ENCODE measurements around the gene OS9.

OS9 gene

DNA sequence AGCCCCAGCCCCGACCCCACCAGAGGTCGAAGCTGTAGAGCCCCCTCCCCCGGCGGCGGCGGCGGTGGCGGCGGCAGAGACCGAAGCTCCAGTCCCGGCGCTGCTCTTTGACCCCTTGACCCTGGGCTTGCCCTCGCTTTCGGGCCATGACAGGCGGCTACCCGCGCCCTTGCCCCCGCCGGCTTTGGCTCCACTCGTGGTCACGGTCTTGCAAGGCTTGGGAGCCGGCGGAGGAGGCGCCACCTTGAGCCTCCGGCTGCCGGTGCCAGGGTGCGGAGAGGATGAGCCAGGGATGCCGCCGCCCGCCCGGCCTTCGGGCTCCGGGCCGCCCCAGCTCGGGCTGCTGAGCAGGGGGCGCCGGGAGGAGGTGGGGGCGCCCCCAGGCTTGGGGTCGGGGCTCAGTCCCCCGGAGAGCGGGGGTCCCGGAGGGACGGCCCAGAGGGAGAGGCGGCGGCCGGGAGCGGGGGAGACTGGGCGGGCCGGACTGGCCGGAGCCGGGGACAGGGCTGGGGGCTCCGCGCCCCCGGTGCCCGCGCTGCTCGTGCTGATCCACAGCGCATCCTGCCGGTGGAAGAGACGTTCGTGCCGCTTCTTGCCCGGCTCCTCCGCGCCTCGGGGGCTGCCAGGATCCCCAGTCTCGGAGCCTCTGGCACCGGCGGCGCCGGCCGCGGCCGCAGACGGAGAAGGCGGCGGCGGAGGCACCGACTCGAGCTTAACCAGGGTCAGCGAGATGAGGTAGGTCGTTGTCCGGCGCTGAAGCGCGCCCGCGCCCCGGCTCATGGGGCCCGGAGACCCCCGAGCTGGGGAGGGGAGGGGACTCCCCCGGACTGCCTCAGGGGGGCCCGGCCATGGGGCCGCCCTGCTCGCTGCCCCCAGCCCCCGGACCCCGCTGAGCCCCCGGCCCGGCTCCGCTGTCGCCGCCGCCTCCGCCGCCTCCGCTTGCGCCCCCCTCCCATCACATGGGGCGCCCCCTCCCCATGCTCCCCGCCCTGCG lies 43.8 kb downstream of the OS9 start:
- peak; percentile 19 for DNase-seq

DNA sequence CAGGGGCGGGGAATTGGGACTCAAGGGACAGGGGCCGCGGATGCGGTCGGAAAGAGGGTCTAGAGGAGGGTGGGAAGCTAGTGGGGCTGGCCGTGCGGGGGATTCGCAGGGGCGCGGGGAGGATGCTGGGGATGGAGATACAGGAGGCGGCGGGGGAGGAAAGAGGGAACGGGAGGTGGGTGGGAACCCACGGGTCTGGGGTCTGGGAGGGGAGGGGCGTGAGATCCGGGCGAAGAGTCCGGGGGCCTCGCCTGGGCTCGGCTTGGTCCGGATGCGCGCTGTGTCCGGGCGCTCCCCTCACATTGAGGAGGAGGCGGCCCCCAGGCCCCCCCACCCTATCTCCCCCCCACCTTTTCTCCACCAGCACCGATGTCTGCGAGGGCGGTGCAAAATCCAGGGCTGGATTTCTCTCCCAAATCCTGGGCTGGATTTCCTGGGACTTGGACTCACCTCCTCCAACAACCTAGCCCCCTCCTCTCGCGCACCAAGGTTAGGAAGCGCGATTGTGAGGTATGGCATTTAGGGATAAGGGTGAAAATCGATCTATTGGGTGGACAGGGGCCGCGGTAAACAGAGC lies 44.8 kb downstream of the OS9 start, which contains the start of gene AGAP2:
Gene AGAP2 (minus strand): TSS at position 82 of the 577 bp plus-strand sequence. CDS start 496 bp downstream, outside the sequence.
- peak; percentile 42 for DNase-seq

DNA sequence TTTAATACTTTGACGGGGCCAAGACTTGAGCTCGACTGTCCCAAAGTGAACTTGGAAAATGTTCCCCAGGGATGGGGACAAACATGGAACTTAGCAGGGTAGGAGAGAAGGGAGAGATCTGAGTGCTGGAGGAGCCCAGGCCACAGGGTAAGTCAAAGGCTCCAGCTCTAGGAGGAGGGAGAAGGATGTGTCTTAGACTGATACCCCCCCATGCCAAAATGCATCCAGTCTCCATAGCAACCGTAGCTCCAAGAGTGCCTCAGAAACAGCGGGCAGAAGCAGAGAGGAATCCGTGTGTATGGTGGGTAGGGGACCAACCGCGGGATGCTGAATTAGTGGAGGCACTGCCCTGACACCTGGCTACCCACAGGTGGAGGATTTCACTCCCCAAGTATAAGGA lies 45.5 kb downstream of the OS9 start:
- no peak for DNase-seq

DNA sequence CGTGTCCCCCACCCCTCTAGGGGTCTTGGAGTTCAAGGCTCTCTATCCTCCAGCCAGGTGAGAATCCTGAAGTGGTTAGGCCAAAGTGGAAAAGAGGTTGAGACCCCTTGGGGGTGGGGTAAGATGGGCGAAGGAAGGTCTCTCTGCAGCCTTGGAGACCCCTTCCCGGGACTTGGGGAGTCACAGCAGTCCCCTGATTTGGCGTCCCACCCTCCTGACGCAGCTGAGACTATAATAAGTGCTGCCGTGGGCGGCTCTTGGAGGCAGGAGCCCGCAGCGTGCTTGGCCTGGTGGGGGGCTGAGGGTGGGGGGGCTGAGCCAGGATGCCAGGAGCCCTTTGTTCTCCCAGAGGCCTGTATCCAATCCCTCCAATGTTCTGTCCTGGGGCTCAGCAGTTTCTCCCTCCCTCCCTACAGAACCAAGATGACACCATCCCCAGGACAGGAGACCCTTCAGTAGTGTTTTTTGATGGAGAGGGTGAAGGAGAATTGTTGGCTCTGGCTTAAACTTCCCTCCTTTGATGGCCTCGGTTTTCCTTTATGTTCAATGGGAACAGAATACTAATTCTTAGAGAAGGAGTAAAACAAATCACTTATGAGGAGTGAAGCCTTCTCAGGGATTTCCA lies 46.1 kb downstream of the OS9 start:
- DNase-seq, result no peak

DNA sequence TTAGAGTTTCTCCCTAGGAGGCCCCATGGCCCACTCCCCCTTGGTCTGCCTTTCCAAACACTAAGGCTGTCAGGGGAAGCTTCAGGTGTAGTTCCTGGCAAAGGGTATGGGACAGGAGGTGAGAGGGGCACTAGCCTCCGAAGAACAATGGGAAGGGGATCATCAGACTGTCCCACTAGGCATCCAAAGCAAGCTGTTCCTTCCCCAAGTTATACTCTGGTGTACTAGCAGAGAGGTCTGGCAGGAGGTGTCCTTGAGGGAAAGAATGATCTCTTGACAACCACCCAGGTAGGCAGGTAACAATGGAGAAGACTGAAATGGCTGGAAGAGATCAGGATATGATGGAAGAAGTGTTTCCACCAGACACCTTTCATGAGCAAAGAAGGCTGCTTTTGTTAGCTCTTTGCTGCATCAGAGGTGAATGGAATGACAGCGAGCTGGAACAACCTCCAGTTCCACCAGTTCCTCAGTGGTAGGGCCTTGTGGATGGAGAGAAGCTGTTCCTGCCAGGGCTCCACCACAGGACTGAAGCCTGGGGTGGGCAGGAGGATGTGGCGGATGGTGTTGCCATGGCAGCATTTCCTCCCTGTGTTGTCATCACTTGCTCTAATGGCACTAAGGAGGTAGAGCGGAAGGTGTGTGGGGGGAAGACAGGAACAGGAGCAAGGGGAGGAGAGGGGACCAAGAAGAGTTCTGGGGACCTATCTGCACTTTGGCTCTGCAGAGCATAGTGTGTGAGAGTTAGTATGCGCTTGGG lies 46.9 kb downstream of the OS9 start:
- no peak for DNase-seq

DNA sequence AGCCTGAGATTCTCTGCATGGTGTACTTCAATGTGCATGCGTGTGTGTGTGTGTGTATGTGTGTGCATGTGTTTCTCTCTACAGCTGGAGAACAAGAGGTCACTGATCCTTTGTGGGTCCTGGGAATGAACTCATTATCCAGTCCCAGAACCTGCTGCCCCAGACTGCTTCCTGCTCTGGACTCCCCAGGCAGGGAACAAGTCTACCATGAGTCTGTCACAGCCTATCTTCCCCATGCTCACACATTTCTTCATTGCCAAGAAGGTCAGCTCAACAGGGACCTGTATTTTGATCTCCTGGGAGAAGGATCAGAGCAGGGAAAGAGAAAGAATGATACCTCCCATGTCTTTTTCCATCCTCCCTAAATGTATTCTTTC lies 47.5 kb downstream of the OS9 start:
- no peak for DNase-seq

DNA sequence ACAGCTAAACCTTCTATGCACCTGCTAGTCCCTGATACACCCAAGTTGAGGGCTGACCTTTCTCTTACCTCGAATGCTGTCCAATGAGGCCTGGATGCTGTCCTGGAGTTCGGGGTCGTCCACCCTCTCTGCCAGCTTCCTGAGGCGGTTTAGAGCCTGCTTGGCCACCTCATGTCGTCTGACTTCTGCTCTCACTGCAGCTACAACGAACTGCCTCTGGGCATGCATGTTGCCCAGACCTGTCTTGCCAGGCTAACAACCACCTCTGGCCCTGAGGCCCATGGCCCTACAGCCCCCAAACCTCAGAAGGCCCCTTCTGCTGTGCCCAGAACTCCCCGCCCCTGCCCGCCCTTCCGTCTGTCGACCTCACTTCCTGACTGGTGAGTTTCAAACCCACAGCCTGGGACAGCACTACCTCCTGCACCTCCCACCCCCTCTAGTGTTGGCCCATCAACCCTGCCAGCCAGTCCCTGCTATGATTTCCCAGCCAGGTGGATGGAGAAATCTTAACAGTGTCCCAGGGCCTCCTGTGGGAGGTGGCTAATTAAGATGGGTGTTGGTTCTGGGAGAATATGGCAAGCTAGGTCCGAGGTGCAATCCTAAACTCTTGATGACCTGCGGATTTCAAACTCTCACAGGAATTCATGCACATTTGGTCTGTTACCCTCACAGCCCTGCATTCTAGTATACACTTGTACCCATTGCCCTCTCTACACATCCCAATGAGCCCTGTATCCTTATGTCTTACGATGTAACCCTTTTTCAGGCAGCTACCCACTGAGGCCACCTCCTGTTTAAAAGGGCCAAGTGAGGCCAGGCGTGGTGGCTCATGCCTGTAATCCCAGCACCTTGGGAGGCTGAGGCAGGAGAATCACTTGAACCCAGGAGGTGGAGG lies 48.2 kb downstream of the OS9 start:
- DNase-seq, result no peak

DNA sequence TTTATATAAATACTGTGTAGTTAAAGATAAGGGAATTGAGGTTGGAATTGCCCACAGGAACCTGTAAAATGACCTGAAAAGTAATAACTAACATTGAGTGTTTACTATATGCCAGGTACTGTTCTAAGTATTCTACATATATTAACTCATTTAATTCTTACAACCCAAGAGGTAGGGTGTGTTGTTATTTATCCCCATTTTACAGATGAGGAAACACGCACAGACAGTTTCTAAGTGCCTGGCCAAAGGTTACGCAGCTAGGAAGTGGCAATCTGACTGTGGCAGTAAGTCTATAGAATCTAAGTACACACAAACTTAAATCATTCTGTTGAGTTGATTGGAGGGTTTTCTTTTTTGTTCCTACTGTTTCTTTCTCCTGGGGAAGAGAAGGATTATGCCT lies 49.8 kb downstream of the OS9 start:
- no peak for DNase-seq

DNA sequence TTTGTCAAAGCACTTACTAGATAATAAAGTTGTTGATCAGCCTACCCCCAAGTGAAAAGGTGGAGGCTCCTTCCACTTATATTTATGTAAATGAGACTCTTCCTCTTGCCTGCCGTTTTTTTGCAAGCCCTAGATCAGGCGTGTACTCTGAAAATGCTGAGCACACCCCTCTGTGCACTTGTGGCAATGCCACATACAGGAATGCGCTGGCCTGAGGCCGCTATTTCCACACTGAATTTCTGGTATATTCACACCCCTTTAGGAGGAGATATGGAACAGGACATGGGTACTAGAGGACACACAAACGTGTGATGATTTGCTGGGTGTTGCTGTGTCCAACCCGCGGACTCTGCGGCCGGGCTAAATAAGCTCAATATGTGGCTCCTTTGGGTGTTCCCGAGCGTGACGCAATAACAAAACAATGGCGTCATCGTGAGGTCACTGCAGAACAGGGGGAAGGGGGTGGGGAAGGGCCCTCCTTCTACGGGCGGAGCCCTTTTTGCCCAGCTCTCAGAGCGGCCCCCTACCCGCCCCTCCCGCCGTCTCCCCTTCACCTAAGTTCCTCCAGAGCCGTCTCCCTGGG lies 50.4 kb downstream of the OS9 start:
- DNase-seq, result no peak

DNA sequence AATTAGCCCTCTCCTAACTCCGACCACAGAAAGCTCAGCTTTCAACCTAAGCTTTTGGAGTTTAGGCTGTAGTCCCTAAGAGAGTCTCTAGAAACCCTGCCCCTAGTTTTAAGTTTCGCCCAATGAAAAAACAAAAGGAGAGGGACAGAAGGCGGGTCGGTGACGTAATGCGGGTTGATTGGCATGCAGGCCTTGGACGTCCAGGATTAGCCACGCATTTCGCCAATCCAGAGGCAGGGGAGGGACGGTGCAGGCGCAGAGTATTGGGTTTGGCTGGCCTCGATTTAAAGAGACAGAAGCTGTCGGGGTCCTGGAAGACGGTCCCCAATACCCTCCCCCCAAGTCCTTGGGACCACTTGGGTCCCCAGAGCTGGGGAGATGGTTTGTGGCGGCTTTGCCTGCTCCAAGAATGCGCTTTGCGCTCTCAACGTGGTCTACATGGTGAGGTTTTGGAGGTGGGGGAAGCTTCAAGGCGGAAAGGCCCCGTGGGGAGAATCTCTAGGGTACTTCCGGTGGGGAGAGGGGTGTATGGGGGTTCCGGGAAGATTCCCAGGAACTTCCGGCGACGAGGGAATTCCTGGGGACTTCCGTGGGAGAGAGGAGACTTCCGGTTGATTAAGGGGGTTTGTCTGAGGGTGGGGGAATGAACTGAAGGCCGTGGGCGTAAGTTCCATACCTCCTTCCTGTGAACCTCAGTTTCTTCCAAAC lies 51.0 kb downstream of the OS9 start, which contains the start of gene TSPAN31:
Gene TSPAN31 (plus strand): TSS at position 263 of the 708 bp plus-strand sequence. CDS start 116 bp downstream, at position 379.
- peak; percentile 99 for DNase-seq

DNA sequence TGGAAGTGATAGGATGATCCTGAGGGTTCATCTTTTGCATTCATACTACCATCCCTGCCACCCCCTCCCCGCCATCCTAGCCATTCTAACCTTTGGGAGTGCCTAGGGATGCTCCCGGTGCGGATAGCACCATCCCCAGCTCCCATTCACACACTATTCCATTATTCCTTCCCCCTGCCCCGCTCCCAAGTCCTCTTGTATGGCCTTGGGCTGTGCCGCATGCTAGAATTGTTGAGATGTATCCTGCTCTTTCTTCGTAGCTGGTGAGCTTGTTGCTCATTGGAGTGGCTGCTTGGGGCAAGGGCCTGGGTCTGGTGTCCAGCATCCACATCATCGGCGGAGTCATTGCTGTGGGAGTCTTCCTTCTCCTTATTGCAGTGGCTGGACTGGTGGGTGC lies 51.6 kb downstream of the OS9 start:
- no peak for DNase-seq

DNA sequence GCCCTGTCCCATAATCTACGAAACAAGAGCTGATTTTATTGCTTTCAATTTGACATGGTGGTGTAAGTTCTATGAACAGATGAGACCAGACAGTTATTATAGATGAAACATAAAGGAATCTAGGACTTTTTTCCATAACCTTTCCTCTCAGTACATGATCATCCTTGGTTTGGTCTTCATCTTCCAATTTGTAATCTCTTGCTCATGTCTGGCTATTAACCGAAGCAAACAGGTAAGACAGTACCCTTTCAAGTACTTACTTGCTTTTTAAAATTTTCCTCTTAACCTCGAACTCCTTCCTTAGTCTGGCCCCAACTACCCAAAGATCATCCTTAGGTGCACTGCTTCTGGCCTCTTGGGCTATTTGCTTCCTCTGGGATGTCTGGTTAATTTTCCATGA lies 52.1 kb downstream of the OS9 start:
- DNase-seq, result no peak

DNA sequence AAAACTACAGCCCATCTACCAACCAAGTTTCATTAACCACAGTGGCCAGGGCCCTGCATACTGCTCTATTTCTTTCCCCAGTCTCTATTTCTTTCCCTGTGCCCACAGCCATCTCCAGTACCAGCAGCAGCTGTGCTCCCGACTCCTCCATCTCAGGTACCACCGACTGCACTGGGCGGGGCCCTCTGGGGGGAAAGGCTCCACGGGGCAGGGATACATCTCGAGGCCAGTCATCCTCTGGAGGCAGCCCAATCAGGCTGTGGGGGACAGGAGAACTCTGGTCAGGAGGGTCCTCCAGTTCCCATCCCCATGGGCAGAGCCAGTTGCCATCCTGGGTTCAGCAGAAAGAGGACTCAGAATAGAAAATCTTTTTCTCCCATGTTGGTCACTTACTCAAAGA lies 55.1 kb downstream of the OS9 start:
- DNase-seq, result no peak

DNA sequence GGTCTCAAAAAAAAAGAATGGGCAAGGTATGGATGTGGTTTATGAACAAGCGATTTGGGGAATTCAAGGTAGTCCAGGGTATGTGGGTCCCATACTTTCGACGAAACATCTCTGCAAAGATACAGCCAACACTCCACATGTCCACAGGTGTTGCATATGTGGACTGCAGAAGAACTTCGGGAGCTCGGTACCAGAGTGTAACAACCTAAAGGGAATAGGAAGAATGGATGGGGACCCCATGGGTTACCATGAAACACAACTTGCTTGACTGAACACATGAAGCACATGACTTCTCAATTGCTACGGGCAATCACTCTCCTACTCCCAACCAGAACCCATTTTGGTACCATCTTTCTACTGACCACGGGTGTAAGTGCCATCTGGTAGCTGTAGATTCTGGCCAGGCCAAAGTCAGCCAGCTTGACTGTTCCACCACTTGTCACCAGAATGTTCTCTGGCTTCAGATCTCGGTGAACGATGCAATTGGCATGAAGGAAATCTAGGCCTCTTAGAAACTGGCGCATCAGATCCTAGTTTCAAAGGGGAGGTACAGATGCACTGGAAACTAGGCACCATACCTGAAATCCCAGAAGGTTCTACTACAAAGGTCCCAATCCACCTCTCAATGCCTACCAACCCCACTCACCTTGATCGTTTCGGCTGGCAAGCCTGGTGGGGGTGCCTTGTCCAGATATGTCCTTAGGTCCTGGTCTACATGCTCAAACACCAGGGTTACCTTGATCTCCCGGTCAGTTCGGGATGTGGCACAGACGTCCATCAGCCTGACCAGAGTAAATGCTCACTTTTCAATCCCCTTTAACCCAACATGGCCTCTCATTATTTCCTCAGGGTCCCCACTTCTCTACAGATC lies 56.9 kb downstream of the OS9 start:
- no peak for DNase-seq

DNA sequence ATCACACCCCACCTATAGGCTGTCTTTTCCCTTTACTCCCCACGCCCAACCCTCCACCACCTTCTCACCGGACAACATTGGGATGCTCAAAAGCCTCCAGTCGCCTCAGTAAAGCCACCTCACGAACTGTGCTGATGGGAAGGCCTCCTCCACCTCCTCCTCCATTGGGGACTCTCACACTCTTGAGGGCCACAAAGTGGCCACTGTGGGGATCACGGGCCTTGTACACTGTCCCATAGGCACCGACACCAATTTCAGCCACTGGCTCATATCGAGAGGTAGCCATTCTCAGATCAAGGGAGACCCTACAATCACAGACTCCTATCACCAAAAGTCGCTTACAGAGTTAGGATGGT lies 57.5 kb downstream of the OS9 start:
- no peak for DNase-seq

DNA sequence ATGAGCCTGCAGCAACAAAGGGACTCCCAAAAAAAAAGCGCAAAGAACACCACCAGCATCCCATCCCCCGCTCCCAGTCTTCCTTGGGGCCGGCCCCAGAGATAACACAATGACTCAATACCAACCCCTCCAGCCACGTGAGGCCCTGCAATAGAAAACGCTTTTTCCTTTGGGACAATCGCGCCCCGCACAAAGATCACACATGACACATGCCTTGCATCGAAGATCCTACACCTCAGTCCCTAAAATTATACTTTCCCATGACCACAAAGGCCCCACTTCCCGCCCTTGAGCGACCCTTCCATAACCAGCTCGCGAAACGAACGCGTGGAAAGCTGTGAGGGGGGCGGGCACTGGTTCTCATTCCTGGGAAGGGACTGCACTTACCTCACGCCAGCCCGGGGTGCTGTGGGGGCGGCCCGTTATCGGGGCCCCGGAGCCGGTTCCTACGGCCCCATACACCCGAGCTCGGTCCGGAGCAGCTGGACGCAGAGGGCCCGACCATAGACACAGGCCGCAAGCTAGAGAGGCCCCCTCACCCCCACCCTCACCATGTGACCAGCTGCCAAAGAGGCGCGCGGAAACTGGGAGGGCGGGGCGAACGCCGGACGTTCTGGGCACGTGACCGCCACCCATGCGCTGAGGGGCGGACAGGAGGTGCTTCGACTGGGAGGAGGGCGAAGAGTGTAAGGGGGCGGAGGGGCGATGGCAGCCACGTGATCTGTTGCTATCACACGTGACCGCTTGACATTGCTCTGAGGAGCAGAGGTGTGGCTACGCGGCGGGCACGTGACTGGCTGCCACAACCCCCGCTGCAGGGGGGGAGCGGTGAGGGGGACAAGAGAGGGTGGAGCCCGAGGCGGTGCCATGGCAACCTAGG lies 58.1 kb downstream of the OS9 start, which contains the start of gene CDK4:
Gene CDK4 (minus strand): TSS at position 523 of the 880 bp plus-strand sequence. CDS start 593 bp downstream, outside the sequence.
- DNase-seq, result peak; percentile 100

DNA sequence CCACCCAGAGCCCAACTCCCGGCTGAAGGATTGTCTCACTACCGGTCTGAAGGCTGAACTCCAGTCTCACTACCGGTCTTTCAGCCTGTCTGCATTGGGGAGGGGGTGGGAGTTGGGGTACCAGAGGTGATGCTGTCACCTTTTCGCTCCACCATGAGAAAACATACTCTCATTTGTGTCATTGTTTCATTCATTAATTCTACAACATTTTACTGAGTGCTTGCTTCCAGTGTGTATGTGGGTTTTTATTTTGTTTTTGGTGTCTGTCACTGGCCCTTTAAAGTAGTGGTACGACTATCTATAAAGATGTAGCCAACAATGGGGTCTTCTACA lies 58.7 kb downstream of the OS9 start:
- DNase-seq, result no peak

DNA sequence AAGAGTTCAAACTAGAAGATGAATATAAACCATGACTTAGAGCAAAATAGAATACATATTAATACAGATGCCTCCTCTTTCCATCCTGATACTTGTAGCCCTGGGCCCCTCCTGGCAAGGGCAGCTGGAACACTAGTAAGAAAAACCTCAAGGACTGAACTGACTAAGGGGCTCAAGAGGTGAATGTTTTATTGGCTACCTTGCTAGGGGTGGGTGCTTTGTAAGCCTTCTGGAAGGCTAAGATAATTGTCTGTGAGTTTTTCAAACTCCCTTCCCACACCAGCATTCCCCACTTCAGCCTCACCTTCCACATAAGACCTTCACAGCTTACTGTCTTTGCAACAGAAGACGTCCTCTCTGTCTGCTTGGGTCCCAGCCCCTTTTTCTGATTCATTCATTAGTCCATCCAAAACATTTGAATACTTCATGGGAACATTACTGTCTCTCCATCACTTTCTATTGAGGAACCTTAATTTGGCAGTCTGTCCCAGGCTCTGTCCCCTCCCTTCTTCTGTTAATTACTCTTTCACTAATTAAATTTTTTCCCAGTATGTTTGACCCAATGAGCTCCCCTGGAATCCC lies 59.9 kb downstream of the OS9 start:
- no peak for DNase-seq
